Stimulated activated CD4-positive, alpha-beta T cell treated with anti-CD3 and anti-CD28 coated beads, Interleukin-4, amount 100 ng/mL, for 24 hours (primary cell): ENCODE data around the gene MRPL12.

Experiments used
- DNase-seq: peaks from one replicate; pipeline ENCODE4 v3.0.0-alpha.2; 2020

The MRPL12 gene

DNA sequence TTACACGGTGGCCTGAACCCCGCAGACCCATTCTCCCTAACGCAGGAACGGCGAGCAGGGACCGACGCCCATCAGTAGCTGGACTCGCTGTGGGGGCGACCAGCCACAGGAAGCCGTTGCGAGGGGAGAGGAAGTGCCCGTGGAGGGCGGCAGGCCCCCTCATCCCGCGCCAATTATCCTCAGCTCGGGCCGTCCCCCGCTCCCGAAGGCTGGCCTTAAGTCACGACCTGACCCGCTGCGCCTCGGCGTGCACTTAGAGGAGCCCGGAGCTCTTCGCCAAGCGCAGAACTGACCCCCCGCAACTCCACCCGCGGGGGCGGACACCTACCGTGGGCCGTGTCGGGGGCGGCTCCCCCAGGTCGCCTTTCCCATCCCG lies 20.0 kb upstream of the MRPL12 start:
- DNase-seq: no peak

DNA sequence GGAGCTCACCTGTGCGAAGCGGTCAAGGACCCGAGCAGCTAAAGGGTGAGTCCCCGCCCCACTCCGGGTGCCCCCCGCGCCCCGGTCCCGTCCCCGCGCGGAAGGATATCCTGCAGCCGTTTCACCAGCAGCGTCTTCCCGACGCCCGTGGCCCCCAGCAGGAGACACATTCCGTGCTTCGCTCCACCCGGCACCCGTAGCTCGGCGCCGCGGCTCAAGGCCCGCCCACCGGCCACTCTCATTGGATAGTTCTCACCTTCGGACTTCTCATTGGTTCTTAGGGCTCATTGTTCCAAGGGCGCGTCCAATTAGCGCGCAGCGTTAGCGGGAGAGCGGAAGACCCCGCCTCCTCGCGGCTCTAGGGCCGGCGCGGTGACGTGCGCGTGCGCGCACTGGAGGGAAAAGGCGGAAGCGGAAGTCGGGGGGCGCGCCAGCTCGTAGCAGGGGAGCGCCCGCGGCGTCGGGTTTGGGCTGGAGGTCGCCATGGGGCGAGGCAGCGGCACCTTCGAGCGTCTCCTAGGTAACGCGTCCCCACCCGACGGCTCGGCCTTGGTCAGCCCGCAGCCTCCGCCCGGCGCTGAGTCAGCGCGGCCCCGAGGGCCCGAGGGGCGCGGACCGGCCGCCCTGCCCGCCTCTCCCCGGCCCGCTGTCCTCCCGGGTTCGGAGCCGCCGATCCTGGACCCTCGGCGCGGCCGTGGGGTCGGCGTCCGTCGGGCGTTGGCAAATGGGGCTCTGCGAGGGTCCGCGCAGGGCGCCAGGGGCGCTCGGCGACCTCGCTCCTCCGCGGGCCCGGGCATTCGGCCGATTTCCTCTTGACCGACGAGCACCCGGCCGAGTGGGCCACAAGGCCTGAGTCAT lies 19.4 kb upstream of the MRPL12 start, which contains the start of the genes ARL16 and HGS:
Gene ARL16 (minus strand): TSS at position 214 of the 858 bp plus-strand sequence. CDS start 44 bp downstream, at position 170.
Gene HGS (plus strand): TSS at position 428 of the 858 bp plus-strand sequence. CDS start 56 bp downstream, at position 484.
- peak; percentile 97 for DNase-seq

DNA sequence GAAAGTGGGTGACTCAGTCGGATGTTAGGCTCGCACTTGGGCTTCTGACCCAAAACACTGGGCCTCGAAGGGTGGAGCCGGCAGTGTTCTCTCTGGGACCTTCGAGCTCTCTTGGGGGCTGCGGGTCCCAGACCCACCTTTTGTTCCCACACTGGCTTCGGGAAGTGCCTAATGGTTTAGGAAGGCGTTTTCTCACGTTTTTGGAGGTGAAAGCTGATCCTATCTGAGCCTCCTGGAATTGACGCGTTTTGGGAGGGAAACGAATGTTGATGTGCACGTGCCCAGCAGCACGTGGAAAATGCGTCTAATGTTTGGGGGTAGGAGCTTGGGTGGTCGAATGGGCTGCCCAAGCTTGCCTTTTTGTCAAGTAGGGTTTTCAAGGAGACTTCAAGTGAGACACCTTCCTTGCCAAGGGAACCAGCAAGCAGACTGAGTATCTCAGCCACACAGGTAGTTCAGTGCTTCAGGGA lies 18.7 kb upstream of the MRPL12 start:
- no peak for DNase-seq

GRCh38 chr17:81685108-81685507 lies 18.1 kb upstream of the MRPL12 start:
- DNase-seq: peak; percentile 71

DNA sequence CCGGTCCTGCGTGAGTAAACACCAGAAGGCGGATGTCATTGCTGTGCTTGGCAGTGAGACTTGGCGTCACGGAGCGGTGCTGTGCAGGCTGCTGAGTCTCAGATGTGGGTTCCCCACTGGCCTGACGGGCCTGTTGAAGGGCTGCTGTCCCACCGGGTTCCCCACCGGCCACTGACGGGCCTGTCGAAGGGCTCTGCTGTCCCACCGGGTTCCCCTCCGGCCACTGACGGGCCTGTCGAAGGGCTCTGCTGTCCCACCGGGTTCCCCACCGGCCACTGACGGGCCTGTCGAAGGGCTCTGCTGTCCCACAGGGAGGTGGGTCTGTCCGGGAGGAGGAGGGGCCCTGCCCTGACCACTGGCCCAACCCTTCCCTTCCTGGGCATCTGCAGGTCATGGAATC lies 16.6 kb upstream of the MRPL12 start:
- no peak for DNase-seq

- no peak for DNase-seq
Measured at GRCh38 chr17:81687770-81688541, 15.2 kb upstream of the MRPL12 start.

- no peak for DNase-seq
Measured at GRCh38 chr17:81688616-81689015, 14.6 kb upstream of the MRPL12 start.

GRCh38 chr17:81690066-81690465 lies 13.1 kb upstream of the MRPL12 start:
- DNase-seq: no peak

DNA sequence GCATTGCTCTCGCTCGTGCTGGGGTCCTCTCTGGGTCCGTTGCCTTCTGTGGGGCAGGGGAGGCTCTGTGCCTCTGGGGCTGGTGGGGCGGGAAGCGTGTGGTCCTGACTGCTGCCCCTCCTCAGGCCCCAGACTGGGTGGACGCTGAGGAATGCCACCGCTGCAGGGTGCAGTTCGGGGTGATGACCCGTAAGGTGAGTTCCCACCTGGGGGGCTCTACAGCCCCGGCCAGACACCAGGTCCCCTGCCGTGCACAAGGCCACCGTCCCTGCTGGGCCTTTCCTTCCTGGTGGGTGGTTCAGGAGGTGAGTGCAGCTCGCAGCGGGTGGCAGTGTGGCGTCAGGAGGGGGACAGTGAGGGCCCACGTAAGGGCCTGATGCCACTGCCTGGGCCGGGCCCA lies 12.6 kb upstream of the MRPL12 start:
- DNase-seq: no peak

- no peak for DNase-seq
Measured at GRCh38 chr17:81691196-81691595, 12.0 kb upstream of the MRPL12 start.

GRCh38 chr17:81691608-81692007 lies 11.6 kb upstream of the MRPL12 start:
- DNase-seq: no peak

- no peak for DNase-seq
Measured at GRCh38 chr17:81693509-81694210, 9.5 kb upstream of the MRPL12 start.

DNA sequence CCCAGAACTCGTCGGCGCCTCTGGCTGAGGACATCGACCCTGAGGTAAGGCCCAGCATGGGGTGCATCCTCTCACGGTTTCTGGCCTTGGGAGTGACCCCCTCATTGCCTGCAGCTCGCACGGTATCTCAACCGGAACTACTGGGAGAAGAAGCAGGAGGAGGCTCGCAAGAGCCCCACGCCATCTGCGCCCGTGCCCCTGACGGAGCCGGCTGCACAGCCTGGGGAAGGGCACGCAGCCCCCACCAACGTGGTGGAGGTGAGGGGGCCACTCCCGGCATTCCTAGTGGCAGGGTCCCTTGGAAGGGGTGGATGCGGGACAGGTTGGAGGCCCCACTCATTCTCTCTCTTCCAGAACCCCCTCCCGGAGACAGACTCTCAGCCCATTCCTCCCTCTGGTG lies 8.4 kb upstream of the MRPL12 start:
- DNase-seq: no peak

DNA sequence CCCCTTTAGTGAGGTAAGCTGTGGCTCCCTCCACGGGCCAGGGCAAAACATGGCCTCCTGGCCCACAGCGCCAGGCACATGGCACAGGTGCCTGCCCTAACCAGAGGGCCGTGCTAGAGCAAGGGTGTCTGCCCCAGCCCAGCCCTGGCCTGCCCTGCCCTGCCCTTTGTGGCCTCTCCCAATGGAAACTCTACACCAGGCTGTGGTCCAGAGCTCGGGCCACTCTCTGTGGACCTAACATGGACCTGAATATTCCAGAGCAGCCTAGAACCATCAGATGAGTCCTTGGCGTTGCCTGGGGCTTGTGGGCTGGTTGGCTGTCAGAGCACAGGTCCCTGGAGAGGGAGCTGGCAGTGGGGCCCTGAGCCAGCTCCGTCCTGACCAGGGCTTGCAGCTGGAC lies 8.0 kb upstream of the MRPL12 start:
- no peak for DNase-seq

GRCh38 chr17:81695801-81696200 lies 7.4 kb upstream of the MRPL12 start:
- no peak for DNase-seq

DNA sequence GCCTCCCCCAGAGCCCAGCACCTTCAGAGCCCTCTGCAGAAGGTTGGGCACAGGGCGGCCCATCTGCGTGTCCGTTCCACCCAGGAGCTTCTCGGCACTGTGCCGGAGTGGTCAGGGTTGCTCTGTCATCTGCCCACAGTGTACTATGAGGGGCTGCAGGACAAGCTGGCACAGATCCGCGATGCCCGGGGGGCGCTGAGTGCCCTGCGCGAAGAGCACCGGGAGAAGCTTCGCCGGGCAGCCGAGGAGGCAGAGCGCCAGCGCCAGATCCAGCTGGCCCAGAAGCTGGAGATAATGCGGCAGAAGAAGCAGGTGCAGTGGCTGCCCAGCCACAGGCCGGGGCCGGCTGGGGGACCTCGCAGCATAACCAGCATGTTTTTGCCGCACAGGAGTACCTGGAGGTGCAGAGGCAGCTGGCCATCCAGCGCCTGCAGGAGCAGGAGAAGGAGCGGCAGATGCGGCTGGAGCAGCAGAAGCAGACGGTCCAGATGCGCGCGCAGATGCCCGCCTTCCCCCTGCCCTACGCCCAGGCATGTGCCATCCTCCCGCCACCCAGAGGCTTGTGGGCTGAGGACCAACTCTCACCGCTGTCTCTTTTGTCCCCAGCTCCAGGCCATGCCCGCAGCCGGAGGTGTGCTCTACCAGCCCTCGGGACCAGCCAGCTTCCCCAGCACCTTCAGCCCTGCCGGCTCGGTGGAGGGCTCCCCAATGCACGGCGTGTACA lies 6.8 kb upstream of the MRPL12 start:
- DNase-seq: no peak

DNA sequence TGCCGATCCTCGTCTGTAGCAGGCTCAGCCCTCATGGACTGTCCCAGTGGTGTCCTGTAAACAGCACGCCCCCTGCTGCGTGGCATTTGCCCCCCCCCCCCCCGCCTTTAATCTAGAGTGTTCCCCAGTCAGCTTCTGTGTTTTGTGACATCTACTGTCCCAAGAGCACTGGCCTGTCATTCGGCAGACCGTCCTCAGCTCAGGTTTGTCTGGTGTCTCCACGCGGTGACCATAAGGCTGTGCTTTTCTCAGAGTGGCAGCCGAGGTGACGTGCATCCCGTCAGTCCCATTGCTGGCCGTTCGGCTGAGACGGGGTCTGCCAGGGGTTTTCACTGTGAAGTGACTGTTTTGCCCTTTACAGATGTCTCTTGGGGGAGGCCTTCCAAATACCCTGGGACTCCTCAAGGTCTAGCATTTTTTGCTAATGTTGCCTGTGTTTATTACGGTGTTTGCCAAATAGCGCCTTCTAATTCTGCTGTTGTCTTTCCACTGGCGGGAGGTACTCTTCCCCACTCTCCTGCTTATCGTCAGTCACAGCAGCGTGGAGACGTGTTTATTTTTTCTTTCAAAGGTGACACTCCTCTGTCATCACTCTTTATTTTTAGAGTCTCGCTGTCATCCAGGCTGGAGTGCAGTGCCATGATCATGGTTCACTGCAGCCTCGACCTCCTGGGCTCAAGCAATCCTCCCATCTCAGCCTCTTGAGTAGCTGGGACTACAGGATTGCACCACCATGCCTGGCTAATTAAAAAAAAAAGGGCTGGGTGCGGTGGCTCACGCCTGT lies 5.7 kb upstream of the MRPL12 start:
- no peak for DNase-seq

DNA sequence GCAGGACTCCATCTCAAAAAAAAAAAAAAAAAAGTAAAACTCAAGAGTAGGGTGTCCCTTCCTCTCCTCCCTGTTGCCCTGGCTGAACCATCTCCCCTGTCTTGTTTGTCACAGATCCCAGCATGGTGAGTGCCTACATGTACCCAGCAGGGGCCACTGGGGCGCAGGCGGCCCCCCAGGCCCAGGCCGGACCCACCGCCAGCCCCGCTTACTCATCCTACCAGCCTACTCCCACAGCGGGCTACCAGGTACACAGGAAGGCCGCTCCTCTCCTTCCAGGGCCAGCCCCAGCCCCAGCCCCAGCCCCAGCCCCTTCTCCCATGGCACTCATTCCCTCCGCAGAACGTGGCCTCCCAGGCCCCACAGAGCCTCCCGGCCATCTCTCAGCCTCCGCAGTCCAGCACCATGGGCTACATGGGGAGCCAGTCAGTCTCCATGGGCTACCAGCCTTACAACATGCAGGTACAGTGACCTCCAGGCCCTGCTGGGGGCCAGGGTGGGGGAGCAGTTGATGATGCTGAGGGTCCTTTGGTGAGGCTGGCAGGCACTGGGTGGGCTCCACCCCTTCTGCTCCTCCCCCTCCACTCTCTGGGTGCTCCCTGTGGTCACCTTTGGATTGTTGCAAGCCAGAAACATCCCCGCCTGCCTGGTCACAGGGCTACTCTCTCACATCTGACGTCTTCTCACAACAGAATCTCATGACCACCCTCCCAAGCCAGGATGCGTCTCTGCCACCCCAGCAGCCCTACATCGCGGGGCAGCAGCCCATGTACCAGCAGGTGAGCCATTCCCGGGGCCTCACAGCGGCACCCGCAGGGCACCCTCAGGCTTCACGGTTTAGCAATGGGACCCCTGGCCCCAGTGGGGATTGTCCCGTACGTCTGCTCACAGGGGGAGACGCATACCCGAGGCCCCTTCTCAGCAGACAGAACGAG lies 2.5 kb upstream of the MRPL12 start:
- no peak for DNase-seq

DNA sequence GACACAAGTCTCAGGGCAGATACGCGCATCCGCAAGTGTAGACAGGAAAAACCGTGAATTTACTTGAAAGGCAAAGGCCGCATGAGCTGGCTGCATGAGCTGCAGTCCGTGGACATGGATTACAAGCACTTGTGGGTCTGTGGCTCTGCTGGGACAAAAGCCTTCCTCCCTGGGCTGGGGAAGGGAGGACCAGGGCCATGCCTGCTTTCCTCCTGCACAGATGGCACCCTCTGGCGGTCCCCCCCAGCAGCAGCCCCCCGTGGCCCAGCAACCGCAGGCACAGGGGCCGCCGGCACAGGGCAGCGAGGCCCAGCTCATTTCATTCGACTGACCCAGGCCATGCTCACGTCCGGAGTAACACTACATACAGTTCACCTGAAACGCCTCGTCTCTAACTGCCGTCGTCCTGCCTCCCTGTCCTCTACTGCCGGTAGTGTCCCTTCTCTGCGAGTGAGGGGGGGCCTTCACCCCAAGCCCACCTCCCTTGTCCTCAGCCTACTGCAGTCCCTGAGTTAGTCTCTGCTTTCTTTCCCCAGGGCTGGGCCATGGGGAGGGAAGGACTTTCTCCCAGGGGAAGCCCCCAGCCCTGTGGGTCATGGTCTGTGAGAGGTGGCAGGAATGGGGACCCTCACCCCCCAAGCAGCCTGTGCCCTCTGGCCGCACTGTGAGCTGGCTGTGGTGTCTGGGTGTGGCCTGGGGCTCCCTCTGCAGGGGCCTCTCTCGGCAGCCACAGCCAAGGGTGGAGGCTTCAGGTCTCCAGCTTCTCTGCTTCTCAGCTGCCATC lies 1.7 kb upstream of the MRPL12 start:
- DNase-seq: no peak
